KBM-7 (cell line): ENCODE data around the gene ATP5MC3.
"Not testable (repeated sequence)": the region's sequence is repeated elsewhere in the genome, so short reads cannot be mapped to it uniquely, and the experiment has no call there.

ENCODE experiments used
- DNase-seq: peaks from one replicate; pipeline ENCODE4 v3.0.0-alpha.2; 2015
- in situ Hi-C: fragments of 300-500 bp; cut with MboI; formaldehyde crosslinking; loops from 2 replicates; pipeline ENCODE4 v1.14.3; 2020; ENCODE audit warnings: low sequenced_read_pairs, low pct_unique_long_range_greater_than_20kb, mixed read lengths

Gene ATP5MC3

GRCh38 chr2:175181104-175181876, at the start of gene ATP5MC3:
Gene ATP5MC3 (minus strand): TSS chr2:175181710. CDS start chr2:175181393, 317 bp downstream.
- in situ Hi-C loops = no loop called here
- peak; percentile 92 for DNase-seq

GRCh38 chr2:175228601-175229000, 47.1 kb upstream of the ATP5MC3 start:
- DNase-seq, in situ Hi-C loops: not testable (repeated sequence)

GRCh38 chr2:175228179-175228578, 46.7 kb upstream of the ATP5MC3 start:
- in situ Hi-C loops = no loop called here
- DNase-seq = no peak

GRCh38 chr2:175227393-175227792, 45.9 kb upstream of the ATP5MC3 start:
- no peak for DNase-seq
- in situ Hi-C loops = no loop called here

GRCh38 chr2:175220075-175220474, 38.6 kb upstream of the ATP5MC3 start:
- in situ Hi-C loops = no loop called here
- DNase-seq = no peak

- in situ Hi-C loops = no loop called here
- no peak for DNase-seq
Measured at GRCh38 chr2:175218551-175218950, 37.0 kb upstream of the ATP5MC3 start.

GRCh38 chr2:175207741-175208438, 26.4 kb upstream of the ATP5MC3 start:
- in situ Hi-C loops = no loop called here

GRCh38 chr2:175206866-175207265, 25.4 kb upstream of the ATP5MC3 start:
- in situ Hi-C loops = no loop called here
- DNase-seq = no peak

More at GRCh38 chr2:175207741-175208438, 26.4 kb upstream of the ATP5MC3 start:
- DNase-seq = no peak

GRCh38 chr2:175205523-175205922, 24.0 kb upstream of the ATP5MC3 start:
- DNase-seq = no peak

GRCh38 chr2:175203621-175204496, 22.3 kb upstream of the ATP5MC3 start:
- DNase-seq = peak; percentile 63
- in situ Hi-C loops = no loop called here

More at GRCh38 chr2:175205523-175205922, 24.0 kb upstream of the ATP5MC3 start:
- in situ Hi-C loops = no loop called here

- in situ Hi-C loops = no loop called here
- DNase-seq = no peak
Measured at GRCh38 chr2:175195012-175195411, 13.5 kb upstream of the ATP5MC3 start.

GRCh38 chr2:175188761-175189160, 7.3 kb upstream of the ATP5MC3 start:
- DNase-seq = peak; percentile 45
- in situ Hi-C loops = no loop called here

GRCh38 chr2:175187378-175187777, 5.9 kb upstream of the ATP5MC3 start:
- in situ Hi-C loops = no loop called here
- DNase-seq = peak; percentile 55

- in situ Hi-C loops = no loop called here
- no peak for DNase-seq
Measured at GRCh38 chr2:175183674-175184073, 2.2 kb upstream of the ATP5MC3 start.

GRCh38 chr2:175181877-175182308, 383 bp upstream of the ATP5MC3 start:
- no peak for DNase-seq
- in situ Hi-C loops = no loop called here

GRCh38 chr2:175180701-175181103, 808 bp downstream of the ATP5MC3 start:
- peak; percentile 75 for DNase-seq
- in situ Hi-C loops = no loop called here

GRCh38 chr2:175176624-175177023, 4.9 kb downstream of the ATP5MC3 start:
- no peak for DNase-seq
- in situ Hi-C loops = no loop called here

GRCh38 chr2:175175896-175176295, 5.6 kb downstream of the ATP5MC3 start:
- in situ Hi-C loops = no loop called here
- no peak for DNase-seq

- in situ Hi-C loops = no loop called here
- no peak for DNase-seq
Measured at GRCh38 chr2:175175320-175175719, 6.2 kb downstream of the ATP5MC3 start.
